Right lobe of liver (tissue), 4 donors: ENCODE results near the gene SLC13A3.

ENCODE experiments used
- POLR2A ChIP-seq: fragments of 450-650 bp; IDR thresholded peaks from one replicate; pipeline ENCODE4 v1.6.1; 2017; ENCODE audit warnings: antibody characterized with exemption, mild to moderate bottlenecking
- TF ChIP-seq, protein P1 (sequence below), 4 donors: fragments of 200-600 bp in 3 of 4; fragments of 450-650 bp in 1 of 4; IDR thresholded peaks; one replicate each; pipeline versions ENCODE4 v1.5.1 to v1.8.0; 2016 to 2022; ENCODE audit warnings: antibody characterized with exemption in 4 of 4, mild to moderate bottlenecking in 2 of 4
- donor health status: DM: no; HTN: no; CAD: no.
- donor health status: DM: no; HTN: no; CAD: no.
- donor health status: DM: no; HTN: yes; CAD: no.

DNA sequence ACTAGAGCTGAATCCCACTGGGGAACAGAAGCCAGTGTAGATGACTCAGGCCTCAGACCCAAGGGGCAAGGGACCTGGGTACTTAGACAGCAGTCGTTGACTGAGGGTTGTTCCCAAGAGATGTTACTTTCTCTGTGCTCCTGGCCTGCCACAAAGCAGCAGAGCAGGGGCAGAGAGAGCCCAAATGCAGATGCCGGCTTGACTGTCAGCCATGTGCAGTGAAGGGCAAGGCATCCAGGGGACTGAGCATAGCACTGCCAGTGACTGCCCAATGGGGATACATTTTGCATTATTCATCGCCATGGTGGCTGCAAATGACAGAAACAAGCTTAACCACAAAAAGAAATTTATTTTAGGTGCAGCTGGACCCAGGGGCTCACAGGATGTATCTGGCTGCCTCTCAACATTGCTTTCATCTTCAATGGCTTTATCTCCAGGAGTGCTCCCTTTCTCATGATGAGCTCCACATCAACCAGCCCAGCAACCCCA lies 45.6 kb upstream of the SLC13A3 start:
- no peak for TF ChIP-seq POLR2A
- TF ChIP-seq, protein P1, sequence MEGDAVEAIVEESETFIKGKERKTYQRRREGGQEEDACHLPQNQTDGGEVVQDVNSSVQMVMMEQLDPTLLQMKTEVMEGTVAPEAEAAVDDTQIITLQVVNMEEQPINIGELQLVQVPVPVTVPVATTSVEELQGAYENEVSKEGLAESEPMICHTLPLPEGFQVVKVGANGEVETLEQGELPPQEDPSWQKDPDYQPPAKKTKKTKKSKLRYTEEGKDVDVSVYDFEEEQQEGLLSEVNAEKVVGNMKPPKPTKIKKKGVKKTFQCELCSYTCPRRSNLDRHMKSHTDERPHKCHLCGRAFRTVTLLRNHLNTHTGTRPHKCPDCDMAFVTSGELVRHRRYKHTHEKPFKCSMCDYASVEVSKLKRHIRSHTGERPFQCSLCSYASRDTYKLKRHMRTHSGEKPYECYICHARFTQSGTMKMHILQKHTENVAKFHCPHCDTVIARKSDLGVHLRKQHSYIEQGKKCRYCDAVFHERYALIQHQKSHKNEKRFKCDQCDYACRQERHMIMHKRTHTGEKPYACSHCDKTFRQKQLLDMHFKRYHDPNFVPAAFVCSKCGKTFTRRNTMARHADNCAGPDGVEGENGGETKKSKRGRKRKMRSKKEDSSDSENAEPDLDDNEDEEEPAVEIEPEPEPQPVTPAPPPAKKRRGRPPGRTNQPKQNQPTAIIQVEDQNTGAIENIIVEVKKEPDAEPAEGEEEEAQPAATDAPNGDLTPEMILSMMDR (IDR thresholded peaks at IDR 0.05), result no peak
